A673 (cell line): ENCODE data around the gene FBLN1. TPM values are rescaled to one million over a fixed set of nuclear protein-coding genes. Genes with fewer than 3 reads are reported as not detected.

Experiments used
- BruUV-seq: library from RNA; stranded (reverse); fragments of 400-500 nt; replicated peaks from 2 replicates; lab custom pipeline; 2021; lab: Mats Ljungman, UMichigan
- CTCF ChIA-PET: fragments of 300-600 bp; sonication (Branson Sonifier 250); formaldehyde crosslinking; loops from one replicate; lab custom pipeline; 2022; ENCODE audit warnings: antibody characterized with exemption; lab: Charles Lee
- POLR2A ChIA-PET: fragments of 300-600 bp; sonication (Branson Sonifier 250); formaldehyde crosslinking; loops from one replicate; lab custom pipeline; 2022; ENCODE audit warnings: antibody characterized with exemption; ENCODE audit not compliant: low non-redundant PET; lab: Charles Lee
- DNase-seq: peaks from one replicate; pipeline ENCODE4 v3.0.0-alpha.2; 2015; ENCODE audit warnings: low spot score
- H3K27ac ChIP-seq: fragments of 200-600 bp; sonication (generic); 2 replicates; pipeline ENCODE4 v1.5.1; 2016; ENCODE audit warnings: mixed run types, low read depth, mild to moderate bottlenecking, mixed read lengths, antibody characterized with exemption, low read length; ENCODE audit not compliant: poor library complexity, severe bottlenecking
- H3K27me3 ChIP-seq: fragments of 200-600 bp; sonication (generic); replicated peaks from 2 replicates; pipeline ENCODE4 v1.6.1; 2017; ENCODE audit warnings: mixed run types, low read depth, mild to moderate bottlenecking, mixed read lengths, antibody characterized with exemption, low read length; ENCODE audit not compliant: insufficient read depth, poor library complexity
- H3K36me3 ChIP-seq: fragments of 200-600 bp; sonication (generic); 2 replicates; pipeline ENCODE4 v1.6.1; 2016; ENCODE audit warnings: mixed run types, mild to moderate bottlenecking, mixed read lengths, antibody characterized with exemption, low read length; ENCODE audit not compliant: insufficient read depth, poor library complexity, severe bottlenecking
- H3K4me1 ChIP-seq: fragments of 200-600 bp; sonication (generic); 2 replicates; pipeline ENCODE4 v1.6.1; 2017; ENCODE audit warnings: mixed run types, mild to moderate bottlenecking, mixed read lengths, antibody characterized with exemption, low read length; ENCODE audit not compliant: insufficient read depth, poor library complexity, severe bottlenecking
- H3K4me3 ChIP-seq: fragments of 200-600 bp; sonication (generic); 2 replicates; pipeline ENCODE4 v1.5.1; 2016; ENCODE audit warnings: low read depth, mixed run types, mild to moderate bottlenecking, mixed read lengths, low read length; ENCODE audit not compliant: poor library complexity, severe bottlenecking
- H3K9me3 ChIP-seq: fragments of 200-600 bp; sonication (generic); 2 replicates; pipeline ENCODE4 v1.6.1; 2016; ENCODE audit warnings: mixed run types, low read depth, mild to moderate bottlenecking, mixed read lengths, antibody characterized with exemption, low read length; ENCODE audit not compliant: poor library complexity, severe bottlenecking
- CTCF ChIP-seq: fragments of 300-800, 200-600 bp; sonication (generic); conservative IDR thresholded peaks from 2 replicates; pipeline ENCODE4 v1.5.1; 2017; ENCODE audit warnings: low read depth, mild to moderate bottlenecking, antibody characterized with exemption, low read length, moderate library complexity, mixed read lengths
- EZH2 ChIP-seq: fragments of 200-600 bp; sonication (generic); IDR thresholded peaks from 2 replicates; pipeline ENCODE4 v1.6.1; 2017; ENCODE audit warnings: borderline replicate concordance, low read depth, mild to moderate bottlenecking, mixed read lengths, antibody characterized with exemption, low read length; ENCODE audit not compliant: poor library complexity, severe bottlenecking
- intact Hi-C: fragments of 100-400 bp; cut with micrococcal nuclease; formaldehyde crosslinking; loops from one replicate; pipeline ENCODE4 v1.10.0; 2022; ENCODE audit not compliant: unreplicated experiment
- total RNA-seq: library from RNA; stranded (reverse); gene quantifications from 2 replicates; pipeline ENCODE4 v1.2.3, GENCODE V29; 2021

The FBLN1 gene
- total RNA-seq, 1 experiment from 2014 or later, result 96.4 TPM

- H3K27ac ChIP-seq, result no peak overlapping the region
- no peak for DNase-seq
- H3K4me1 ChIP-seq, result no peaks in the 10 kb centered on the region
- no peak for TF ChIP-seq EZH2
- TF ChIP-seq CTCF, result no peak
- peaks cover 13% of the 10 kb centered on the region for H3K36me3 ChIP-seq
- no peaks in the 10 kb centered on the region for H3K9me3 ChIP-seq
- intact Hi-C loops, result no loop called here
- ChIA-PET CTCF (no interaction called here), POLR2A (no interaction called here)
- no TSS peak for BruUV-seq
- no peaks in the 10 kb centered on the region for H3K27me3 ChIP-seq
- no peak overlapping the region for H3K4me3 ChIP-seq
Observed at GRCh38 chr22:45522462-45522861, 19.8 kb downstream of the FBLN1 start.

DNA sequence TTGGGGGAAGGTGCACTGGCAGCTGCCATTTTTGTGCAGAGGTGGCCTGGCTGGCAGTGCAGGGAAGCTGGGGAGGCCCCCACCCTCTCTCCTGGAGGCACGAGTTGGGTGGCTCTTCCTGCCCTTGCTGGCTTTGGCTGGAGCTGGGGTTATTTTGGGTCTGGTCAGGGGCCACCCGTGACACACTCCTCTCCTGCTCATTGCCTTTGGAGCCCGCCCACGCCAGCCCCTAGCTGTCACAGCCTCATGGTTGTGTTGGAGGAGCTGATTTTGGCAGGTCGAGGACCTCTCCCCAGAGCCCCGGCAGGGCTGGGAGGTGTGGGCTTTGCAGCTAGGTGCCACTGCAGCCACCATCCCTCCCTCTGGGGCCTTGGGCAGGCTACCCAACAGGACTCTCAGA is 21.5 kb downstream of the FBLN1 start:
- no peak for DNase-seq
- no peaks in the 10 kb centered on the region for H3K9me3 ChIP-seq
- ChIA-PET POLR2A (no interaction called here), CTCF (no interaction called here)
- no TSS peak for BruUV-seq
- no peak overlapping the region for H3K27ac ChIP-seq
- no peaks in the 10 kb centered on the region for H3K27me3 ChIP-seq
- intact Hi-C loops, result no loop called here
- TF ChIP-seq EZH2 (no peak), CTCF (no peak)
- H3K4me3 ChIP-seq, result no peak overlapping the region
- no peaks in the 10 kb centered on the region for H3K4me1 ChIP-seq
- peaks cover 16% of the 10 kb centered on the region for H3K36me3 ChIP-seq

GRCh38 chr22:45524966-45525365 is 22.3 kb downstream of the FBLN1 start:
- no TSS peak for BruUV-seq
- no peak for DNase-seq
- TF ChIP-seq EZH2 (no peak), CTCF (no peak)
- Histone ChIP-seq H3K27ac (no peak overlapping the region), H3K36me3 (peaks cover 16% of the 10 kb centered on the region), H3K9me3 (no peaks in the 10 kb centered on the region), H3K27me3 (no peaks in the 10 kb centered on the region), H3K4me3 (no peak overlapping the region), H3K4me1 (no peaks in the 10 kb centered on the region)
- ChIA-PET CTCF (no interaction called here), POLR2A (no interaction called here)
- intact Hi-C loops, result no loop called here
